GM18507 (cell line): ENCODE data around the gene OR10H4.
"Not testable (repeated sequence)": the region's sequence is repeated elsewhere in the genome, so short reads cannot be mapped to it uniquely, and the experiment has no call there.

Source experiments
- DNase-seq: peaks from one replicate; pipeline ENCODE4 v3.0.0; 2011; ENCODE audit warnings: low read depth; ENCODE audit not compliant: insufficient read length; ENCODE audit errors: extremely low spot score
- FAIRE-seq: peaks from 2 replicates; lab custom pipeline; 2011; peaks lifted over from hg19 to GRCh38; lab: Jason Lieb, UNC

Gene OR10H4

GRCh38 chr19:15948223-15949058 is at the start of gene OR10H4:
TSS of gene OR10H4 (plus strand) at chr19:15949008. CDS start at chr19:15949008, 0 bp downstream.
- DNase-seq = no peak
- no peak for FAIRE-seq

GRCh38 chr19:15899561-15899960 is 49.2 kb upstream of the OR10H4 start:
- DNase-seq, FAIRE-seq: not testable (repeated sequence)

- not testable (repeated sequence) for FAIRE-seq, DNase-seq
Measured at GRCh38 chr19:15900032-15900431, 48.8 kb upstream of the OR10H4 start.

- FAIRE-seq (no peak), DNase-seq (no peak)
Measured at GRCh38 chr19:15900504-15900903, 48.3 kb upstream of the OR10H4 start.

- DNase-seq = no peak
- FAIRE-seq = no peak
Measured at GRCh38 chr19:15902254-15902653, 46.6 kb upstream of the OR10H4 start.

GRCh38 chr19:15902898-15903297 is 45.9 kb upstream of the OR10H4 start:
- not testable (repeated sequence) for FAIRE-seq, DNase-seq

GRCh38 chr19:15905026-15905425 is 43.8 kb upstream of the OR10H4 start:
- DNase-seq (no peak), FAIRE-seq (no peak)

GRCh38 chr19:15911599-15912235 is 37.1 kb upstream of the OR10H4 start:
- DNase-seq = no peak
- no peak for FAIRE-seq

- DNase-seq = no peak
- FAIRE-seq = no peak
Measured at GRCh38 chr19:15913384-15913783, 35.4 kb upstream of the OR10H4 start.

- DNase-seq = no peak
- no peak for FAIRE-seq
Measured at GRCh38 chr19:15913830-15914229, 35.0 kb upstream of the OR10H4 start.

GRCh38 chr19:15915109-15915508 is 33.7 kb upstream of the OR10H4 start:
- FAIRE-seq (no peak), DNase-seq (no peak)

- DNase-seq (no peak), FAIRE-seq (no peak)
Measured at GRCh38 chr19:15919243-15919642, 29.6 kb upstream of the OR10H4 start.

- FAIRE-seq (no peak), DNase-seq (no peak)
Measured at GRCh38 chr19:15922021-15922420, 26.8 kb upstream of the OR10H4 start.

- FAIRE-seq = no peak
- DNase-seq = no peak
Measured at GRCh38 chr19:15923702-15924101, 25.1 kb upstream of the OR10H4 start.

GRCh38 chr19:15926484-15926883 is 22.3 kb upstream of the OR10H4 start:
- DNase-seq (no peak), FAIRE-seq (no peak)

- DNase-seq (no peak), FAIRE-seq (no peak)
Measured at GRCh38 chr19:15928321-15928720, 20.5 kb upstream of the OR10H4 start.

- DNase-seq, FAIRE-seq: not testable (repeated sequence)
Measured at GRCh38 chr19:15933761-15934331, 15.0 kb upstream of the OR10H4 start.

- DNase-seq = no peak
- FAIRE-seq = no peak
Measured at GRCh38 chr19:15934332-15935078, 14.3 kb upstream of the OR10H4 start, which contains the start of gene CYP4F11. TSS of gene CYP4F11 (minus strand) at chr19:15934529. CDS start at chr19:15934408, 121 bp downstream.

GRCh38 chr19:15935167-15935702 is 13.6 kb upstream of the OR10H4 start:
- DNase-seq (no peak), FAIRE-seq (no peak)
